Measurements from ENCODE around the gene MAEL.

GRCh38 chr1:167054531-167054930 lies 65.5 kb downstream of the MAEL start:
- no peak for TF ChIP-seq POLR2A (IDR thresholded peaks at IDR 0.05)
- no peak for TF ChIP-seq CTCF (IDR thresholded peaks at IDR 0.05)
- TF ChIP-seq POLR2AphosphoS5 (IDR thresholded peaks at IDR 0.05): no peak

Data from prostate gland (tissue), 2 donors.